Measurements from ENCODE around the gene FARSB.

FARSB gene

GRCh38 chr2:222677981-222678380, 22.1 kb upstream of the FARSB start:
- no peak overlapping the region for H3K9ac ChIP-seq
- no peak overlapping the region for H3K27ac ChIP-seq
- H3K27me3 ChIP-seq (ENCODE audit: insufficient read depth, low read depth) = no peaks in the 10 kb centered on the region
- TF ChIP-seq CTCF (conservative IDR thresholded peaks at IDR 0.05; ENCODE audit: low read depth, low read length) = no peak
- no peaks in the 10 kb centered on the region for H3K4me1 ChIP-seq (ENCODE audit: low read depth, poor library complexity, severe bottlenecking)
- H3K36me3 ChIP-seq (ENCODE audit: insufficient read depth) = no peaks in the 10 kb centered on the region
- no peak overlapping the region for H2AFZ ChIP-seq (ENCODE audit: low read depth)
- H3K4me3 ChIP-seq (IDR thresholded peaks at IDR 0.05; ENCODE audit: insufficient read depth, low read depth, low read length) = no peak overlapping the region
- H3K79me2 ChIP-seq (ENCODE audit: insufficient read depth, low read depth) = no peaks in the 10 kb centered on the region
- no peaks in the 10 kb centered on the region for H4K20me1 ChIP-seq (ENCODE audit: insufficient read depth)
- H3K4me2 ChIP-seq = no peak overlapping the region

GRCh38 chr2:222673883-222674282, 18.0 kb upstream of the FARSB start:
- Histone ChIP-seq H3K4me1 (ENCODE audit: low read depth, poor library complexity, severe bottlenecking) (no peaks in the 10 kb centered on the region), H3K36me3 (ENCODE audit: insufficient read depth) (no peaks in the 10 kb centered on the region), H2AFZ (ENCODE audit: low read depth) (no peak overlapping the region), H3K27me3 (ENCODE audit: insufficient read depth, low read depth) (no peaks in the 10 kb centered on the region), H3K79me2 (ENCODE audit: insufficient read depth, low read depth) (no peaks in the 10 kb centered on the region), H4K20me1 (ENCODE audit: insufficient read depth) (no peaks in the 10 kb centered on the region), H3K4me3 (IDR thresholded peaks at IDR 0.05; ENCODE audit: insufficient read depth, low read depth, low read length) (no peak overlapping the region), H3K9ac (no peak overlapping the region), H3K4me2 (no peak overlapping the region), H3K27ac (no peak overlapping the region)
- no peak for TF ChIP-seq CTCF (conservative IDR thresholded peaks at IDR 0.05; ENCODE audit: low read depth, low read length)

- Histone ChIP-seq H3K4me2 (no peak overlapping the region), H3K4me1 (ENCODE audit: low read depth, poor library complexity, severe bottlenecking) (no peaks in the 10 kb centered on the region), H3K36me3 (ENCODE audit: insufficient read depth) (no peaks in the 10 kb centered on the region), H3K79me2 (ENCODE audit: insufficient read depth, low read depth) (no peaks in the 10 kb centered on the region), H2AFZ (ENCODE audit: low read depth) (no peak overlapping the region), H3K9ac (no peak overlapping the region), H3K27me3 (ENCODE audit: insufficient read depth, low read depth) (no peaks in the 10 kb centered on the region), H4K20me1 (ENCODE audit: insufficient read depth) (no peaks in the 10 kb centered on the region), H3K27ac (no peak overlapping the region), H3K4me3 (IDR thresholded peaks at IDR 0.05; ENCODE audit: insufficient read depth, low read depth, low read length) (no peak overlapping the region)
- TF ChIP-seq CTCF (conservative IDR thresholded peaks at IDR 0.05; ENCODE audit: low read depth, low read length) = no peak
Measured at GRCh38 chr2:222673273-222673672, 17.4 kb upstream of the FARSB start.

GRCh38 chr2:222672068-222672401, 16.1 kb upstream of the FARSB start:
- no peaks in the 10 kb centered on the region for H3K27me3 ChIP-seq (ENCODE audit: insufficient read depth, low read depth)
- TF ChIP-seq CTCF (conservative IDR thresholded peaks at IDR 0.05; ENCODE audit: low read depth, low read length) = no peak
- H3K36me3 ChIP-seq (ENCODE audit: insufficient read depth) = no peaks in the 10 kb centered on the region
- H4K20me1 ChIP-seq (ENCODE audit: insufficient read depth) = no peaks in the 10 kb centered on the region
- H3K27ac ChIP-seq = no peak overlapping the region
- no peak overlapping the region for H3K9ac ChIP-seq
- no peak overlapping the region for H2AFZ ChIP-seq (ENCODE audit: low read depth)
- H3K4me3 ChIP-seq (IDR thresholded peaks at IDR 0.05; ENCODE audit: insufficient read depth, low read depth, low read length) = no peak overlapping the region
- H3K4me1 ChIP-seq (ENCODE audit: low read depth, poor library complexity, severe bottlenecking) = no peaks in the 10 kb centered on the region
- H3K79me2 ChIP-seq (ENCODE audit: insufficient read depth, low read depth) = no peaks in the 10 kb centered on the region
- H3K4me2 ChIP-seq = no peak overlapping the region

Data from KMS-11 (cell line).